ENCODE results near the gene SCN9A.

DNA sequence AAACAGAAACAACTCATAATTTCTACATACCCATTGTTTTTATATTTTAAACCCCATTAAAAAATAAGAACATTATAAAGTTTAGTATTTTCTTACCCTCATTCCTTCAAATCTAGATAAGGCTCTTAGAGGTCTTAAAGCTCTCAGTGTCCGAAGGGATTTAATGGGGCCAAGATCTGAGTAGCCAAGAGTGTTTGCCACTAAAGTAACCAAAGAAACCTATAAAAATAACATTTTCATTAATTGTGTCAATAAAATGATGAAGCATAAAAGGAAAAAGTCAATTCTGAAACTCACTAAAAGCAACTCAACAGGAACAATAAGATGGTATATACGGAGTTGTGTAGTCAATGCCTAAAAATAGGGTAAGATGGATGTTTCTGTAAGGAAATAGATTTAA, 142.5 kb downstream of the SCN9A start:
- TF ChIP-seq CTCF (IDR thresholded peaks at IDR 0.05) (no peak), EZH2 (IDR thresholded peaks at IDR 0.05; ENCODE audit: borderline replicate concordance, insufficient read depth, low read depth, low read length, poor library complexity, severe bottlenecking) (no peak)
